ENCODE data around the gene SKP1.

Gene SKP1

DNA sequence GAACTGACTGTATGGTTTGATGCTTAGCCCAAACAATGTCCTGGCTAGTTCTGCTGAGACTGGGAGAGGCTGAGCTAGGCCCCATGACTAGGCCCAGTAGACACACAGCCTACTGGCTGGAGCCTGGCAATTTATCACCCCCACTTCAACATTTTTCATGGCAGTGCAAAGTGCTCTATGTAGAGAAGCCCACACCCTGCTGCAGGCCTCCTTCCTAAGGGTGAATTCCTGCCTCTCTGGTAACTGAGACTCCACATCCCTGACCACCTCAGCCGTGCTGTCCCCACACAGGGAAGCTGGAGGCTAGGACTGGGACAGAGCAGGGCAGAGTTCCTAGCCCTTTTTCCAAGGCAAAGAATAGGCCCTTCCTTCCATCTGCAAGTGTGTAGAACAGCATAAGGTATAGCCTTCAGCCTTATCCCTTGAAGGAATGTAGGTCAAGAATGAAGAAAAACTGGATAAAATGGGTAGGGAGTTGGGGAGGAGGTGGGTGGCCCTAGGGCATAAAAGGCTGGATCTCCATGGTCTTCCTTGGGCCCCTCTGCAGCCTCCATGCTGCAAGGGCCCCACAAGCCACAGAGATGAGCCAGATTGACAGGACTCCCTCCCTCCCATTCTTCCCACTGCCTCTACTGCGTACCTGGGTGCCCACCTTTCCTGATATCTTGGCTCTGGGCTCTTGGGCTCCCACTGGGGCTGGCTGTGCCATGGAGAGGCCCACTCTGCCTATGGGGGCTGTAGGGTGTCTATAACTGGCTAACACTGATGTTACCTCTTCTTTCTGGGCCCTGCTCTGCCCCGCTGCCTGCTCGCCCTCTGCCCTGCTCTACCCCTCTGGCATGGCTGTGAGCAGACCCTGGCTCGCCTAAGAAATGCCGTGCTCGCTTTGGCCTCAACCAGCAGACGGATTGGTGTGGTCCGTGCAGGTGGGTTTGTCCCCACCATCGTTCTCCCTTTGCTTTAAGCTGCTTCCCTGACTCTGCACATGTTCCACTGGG is 32.5 kb downstream of the SKP1 start:
- DNase-seq, result no peak

DNA sequence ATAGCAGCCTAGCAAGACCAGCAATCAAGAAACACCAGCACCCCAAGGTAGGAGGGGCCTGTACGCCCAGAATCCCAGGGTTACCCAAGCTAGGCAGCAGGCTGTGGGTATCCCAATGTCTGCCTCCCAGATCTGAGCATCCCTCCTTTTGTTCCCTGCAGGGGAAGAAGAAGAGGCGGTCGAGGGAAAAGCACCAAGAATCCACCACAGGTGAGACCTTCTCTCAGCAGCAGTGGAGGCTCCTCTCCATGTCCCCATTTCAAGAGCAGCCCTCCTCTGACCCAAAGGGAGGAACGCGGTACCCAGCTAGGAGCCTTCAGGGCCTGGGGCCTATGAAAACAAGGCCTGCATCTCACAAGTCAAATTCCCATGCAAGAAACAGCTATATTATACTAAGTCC is 33.3 kb downstream of the SKP1 start:
- no peak for DNase-seq

DNA sequence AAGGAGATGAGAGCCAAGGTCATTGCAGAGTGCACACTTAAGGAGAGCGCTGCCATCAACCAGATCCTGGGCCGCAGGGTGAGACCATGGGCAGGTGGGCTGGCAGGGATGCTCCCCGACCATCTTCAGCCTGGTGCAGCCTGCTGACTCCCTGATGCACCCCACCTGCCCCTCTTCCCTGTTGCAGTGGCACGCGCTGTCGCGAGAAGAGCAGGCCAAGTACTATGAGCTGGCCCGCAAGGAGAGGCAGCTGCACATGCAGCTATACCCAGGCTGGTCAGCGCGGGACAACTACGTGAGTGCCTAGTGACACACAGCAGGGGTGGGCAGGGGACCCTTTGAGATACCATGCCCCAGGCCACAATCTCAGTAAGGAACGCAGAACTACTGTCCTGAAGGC is 33.9 kb downstream of the SKP1 start:
- no peak for DNase-seq

DNA sequence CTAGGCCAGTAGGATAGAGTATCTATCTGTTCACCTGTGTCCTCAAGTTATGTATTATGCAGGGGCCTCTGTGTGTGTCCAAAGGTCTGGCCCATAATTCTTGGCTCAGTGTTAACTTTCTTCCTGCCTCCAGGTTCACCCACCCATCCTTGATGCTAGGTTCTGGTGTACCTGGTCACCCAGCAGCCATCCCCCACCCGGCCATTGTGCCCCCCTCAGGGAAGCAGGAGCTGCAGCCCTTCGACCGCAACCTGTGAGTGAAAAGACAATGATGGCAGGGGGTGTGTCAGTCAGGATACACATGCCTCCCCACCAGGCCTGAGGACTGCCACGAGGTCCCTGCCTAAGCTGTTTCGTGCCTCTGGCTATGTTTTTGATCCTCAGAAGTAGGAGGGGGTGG is 34.7 kb downstream of the SKP1 start:
- DNase-seq, result no peak

DNA sequence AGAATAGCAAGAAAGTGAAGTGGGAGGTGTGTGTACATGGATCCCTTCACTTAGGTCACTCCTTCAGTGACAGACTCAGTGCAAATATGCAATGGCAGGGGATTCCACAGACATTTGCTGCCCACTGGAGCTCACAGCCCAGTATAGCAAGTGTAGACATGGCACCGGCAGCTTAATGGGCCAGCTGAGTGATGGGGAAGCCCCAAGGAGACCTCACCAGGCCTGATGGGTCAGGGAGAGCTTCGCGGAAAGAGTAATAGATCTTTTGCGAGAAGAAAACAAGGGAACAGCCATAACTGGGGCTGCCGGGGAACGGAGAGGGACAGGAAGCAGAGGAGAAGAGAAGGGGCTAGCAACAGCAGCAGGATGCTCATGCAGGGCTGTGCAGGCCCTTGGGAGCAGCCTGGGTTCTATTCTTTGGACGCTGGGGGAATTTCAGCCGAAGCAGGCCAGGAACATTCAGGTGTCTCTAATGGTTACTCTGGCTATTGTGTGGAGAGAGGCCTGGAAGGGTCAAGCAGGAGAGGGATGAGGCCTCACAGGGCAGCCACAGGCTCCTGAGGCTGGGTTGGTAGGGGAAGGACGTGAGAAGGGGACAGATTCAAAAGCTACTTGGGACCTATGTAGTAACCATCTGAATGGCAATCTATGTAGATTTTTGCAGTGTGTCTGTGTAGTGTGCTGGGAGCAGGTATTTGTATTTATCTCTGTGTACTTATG is 35.3 kb downstream of the SKP1 start:
- no peak for DNase-seq

DNA sequence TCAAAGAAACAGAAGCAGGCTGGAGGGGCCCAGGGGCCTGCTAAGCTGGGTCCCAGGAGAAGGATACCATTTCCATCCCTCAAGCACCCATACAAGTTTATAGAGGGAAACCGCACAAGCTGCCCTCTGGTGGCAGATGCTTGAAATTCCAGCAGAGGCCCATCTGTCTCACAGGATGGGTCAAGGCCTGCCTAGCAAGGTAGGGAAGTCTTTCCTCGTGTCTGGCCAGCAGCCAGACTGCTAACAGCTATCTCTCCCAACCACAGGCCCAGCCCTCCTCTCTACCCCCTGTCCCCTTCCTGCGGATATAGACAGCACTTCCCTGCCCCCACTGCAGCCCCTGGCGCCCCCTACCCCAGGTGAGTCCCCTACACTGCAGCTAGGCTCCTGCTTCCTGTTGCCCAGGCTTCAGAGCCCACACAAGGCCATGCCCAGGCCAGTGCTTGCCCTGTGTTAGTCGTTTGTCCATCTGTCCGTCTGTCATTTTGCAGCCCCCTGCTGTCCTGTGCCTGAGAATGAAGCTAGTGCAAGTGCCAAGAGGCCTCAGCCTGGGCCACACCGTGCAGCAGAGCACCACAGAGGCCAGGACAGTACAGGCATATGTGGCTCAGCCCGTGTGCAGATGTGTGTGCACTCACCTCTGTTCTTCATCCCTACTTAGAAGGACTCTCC is 36.1 kb downstream of the SKP1 start:
- peak in 19 of 51 donors; percentile 19 to 72 (median 46) for DNase-seq

DNA sequence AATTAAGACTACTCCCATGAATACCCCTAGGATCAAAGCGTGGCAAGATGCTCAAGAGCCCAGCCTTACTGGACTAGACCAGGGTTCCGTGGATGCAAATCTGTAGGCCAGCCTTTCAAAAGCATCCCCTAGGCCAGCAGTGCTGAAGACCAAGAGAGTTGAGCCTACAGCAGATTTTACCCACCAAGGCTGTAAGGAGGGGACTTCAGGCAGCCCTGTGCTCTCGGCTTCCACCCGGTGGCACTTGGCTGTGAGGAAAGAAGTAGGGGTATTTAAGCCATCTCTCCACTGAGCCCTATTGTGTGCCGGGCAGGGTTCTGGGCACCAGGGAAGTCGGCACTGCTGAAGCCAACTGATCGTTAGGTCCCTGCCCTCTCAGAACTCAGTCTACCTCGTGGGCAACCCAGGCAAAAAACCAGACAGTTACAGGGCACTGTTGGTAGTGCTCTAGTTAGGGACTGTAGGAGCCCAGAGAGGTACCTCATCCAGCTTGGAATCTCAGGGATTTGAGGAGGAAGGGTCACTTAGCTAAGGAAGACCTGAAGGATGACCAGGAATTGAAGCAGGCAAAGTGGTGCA is 36.8 kb downstream of the SKP1 start:
- DNase-seq, result no peak

DNA sequence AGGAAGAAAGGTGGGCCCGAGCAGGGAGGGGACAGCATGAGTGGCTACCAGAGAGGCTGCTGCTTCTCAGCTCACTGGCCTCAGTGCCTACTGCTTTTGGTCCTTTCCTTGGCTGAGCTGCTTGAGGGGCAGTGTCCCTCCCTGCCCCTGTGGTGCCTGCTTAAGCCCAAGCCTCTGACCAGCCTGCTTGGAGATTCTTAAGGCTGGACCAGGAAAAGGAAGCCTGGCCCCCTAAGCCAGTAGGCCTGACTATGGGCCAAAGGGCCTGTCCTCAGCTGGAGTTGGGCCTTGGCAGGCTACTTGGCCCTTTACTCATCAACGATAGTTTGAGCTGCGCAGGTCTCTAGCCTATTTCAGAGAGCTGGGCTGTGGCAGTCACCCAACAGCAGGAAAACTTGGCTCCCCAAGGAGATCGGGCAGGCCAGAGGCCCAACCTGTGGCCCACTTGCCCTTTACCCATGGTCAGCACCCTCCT is 37.3 kb downstream of the SKP1 start:
- DNase-seq, result peak in 5 of 51 donors; percentile 26 to 41 (median 33)

DNA sequence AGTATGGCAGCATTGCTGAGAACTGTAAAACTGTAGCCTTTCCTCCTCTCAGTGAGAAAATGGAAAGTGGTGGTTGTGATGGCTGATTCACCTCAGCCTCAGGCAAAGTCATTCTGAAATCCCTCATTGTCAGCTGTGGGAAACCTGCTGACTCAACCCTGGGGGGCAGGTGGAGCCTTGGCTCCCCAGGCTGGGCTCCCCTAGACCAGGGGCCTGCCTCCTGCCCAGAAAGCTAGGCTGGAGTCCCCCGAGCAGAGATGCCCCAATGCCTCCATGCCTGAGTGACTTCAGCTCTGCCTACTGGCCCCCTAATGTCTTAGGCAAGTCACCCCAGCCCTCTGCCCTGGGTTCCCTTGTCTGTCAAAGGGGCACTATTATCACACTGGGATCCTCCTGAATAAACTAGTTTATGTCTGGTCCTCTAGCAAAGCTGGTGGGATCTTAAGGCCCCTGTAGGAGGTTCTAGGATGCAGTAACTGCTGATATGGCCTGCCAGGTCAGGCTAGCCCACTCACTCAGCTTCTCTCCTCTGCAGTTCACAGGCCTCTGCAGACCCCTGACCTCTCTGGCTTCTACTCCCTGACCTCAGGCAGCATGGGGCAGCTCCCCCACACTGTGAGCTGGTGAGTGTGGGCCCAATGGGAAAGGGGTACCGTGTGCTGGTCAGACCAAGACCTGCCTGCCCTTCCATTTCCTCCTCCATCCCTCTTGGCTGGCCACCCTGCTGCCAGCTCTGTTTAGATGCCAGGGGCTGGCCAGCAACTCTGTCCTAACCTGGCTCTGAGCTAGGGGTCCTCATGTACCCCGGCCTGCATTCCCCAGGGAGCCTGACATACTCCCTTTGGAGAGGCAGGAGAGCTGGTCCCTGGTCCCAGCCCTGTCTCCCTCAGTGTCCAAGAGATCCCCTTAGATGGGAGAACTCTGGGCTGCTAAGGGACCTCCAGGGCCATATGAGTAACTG is 38.1 kb downstream of the SKP1 start:
- DNase-seq, result peak in 1 of 51 donors; percentile 47

DNA sequence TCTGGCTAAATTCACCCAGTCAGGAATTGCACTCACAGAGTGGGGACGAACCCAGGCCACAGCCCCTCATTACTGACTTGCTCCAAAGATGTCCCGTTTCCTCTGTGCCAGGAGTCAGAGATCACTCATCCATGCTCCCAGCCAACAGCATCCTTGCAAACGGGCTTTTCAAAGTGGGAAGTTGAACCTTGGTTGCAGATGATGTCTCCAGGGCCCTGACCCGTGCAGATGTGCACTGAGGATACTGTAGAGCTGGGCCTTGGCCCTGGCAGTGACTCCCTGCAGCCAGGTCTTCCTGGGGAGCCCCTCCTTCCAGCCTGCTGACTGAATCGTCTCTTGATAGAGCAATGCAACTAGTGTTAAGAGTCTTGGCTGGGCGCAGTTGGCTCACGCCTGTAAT is 40.0 kb downstream of the SKP1 start:
- no peak for DNase-seq

DNA sequence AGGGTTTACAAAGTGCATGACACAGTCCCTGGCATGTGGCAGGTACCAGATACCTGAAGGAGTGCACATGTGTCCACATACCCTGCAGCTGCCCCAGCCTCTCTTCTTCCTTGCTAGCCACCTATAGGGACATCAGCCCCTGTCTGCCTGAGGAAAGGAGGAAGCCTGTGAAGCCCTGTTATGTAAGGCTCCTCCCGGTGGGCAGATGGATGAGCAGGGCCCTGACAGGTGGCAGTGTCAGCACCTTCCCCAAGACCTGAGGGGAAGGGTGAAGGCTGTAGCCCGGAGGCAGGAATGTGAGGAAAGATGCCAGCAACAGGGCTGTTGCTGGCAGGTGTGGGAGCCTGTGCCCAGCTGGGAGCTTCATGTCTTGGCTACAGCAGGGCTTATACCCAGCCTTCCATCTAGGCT is 40.5 kb downstream of the SKP1 start:
- no peak for DNase-seq

DNA sequence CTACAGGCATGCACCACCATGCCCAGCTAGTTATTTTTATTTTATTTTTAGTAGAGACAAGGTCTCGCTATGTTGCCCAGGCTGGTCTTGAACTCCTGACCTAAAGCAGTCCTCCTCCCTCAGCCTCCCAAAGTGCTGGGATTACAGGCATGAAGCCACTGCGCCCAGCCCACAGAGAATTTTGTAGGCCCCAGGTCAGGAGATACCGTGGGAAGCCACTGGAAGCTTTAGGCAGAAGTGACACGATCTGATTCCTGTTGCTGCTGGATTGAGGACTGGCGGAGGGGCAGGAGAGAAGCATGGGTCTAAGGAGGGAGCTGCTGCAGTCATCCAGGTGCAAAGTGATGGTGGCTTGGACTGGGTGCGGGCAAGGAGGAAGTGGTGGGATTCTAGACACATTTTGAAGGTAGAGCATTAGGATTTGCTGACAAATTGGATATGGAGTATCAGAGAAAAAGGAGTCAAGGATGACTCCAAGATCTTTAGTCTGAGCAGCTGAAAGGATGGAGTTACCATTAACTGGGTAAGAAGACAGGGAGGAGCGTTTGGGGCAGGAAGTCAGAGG is 41.6 kb downstream of the SKP1 start:
- no peak for DNase-seq

DNA sequence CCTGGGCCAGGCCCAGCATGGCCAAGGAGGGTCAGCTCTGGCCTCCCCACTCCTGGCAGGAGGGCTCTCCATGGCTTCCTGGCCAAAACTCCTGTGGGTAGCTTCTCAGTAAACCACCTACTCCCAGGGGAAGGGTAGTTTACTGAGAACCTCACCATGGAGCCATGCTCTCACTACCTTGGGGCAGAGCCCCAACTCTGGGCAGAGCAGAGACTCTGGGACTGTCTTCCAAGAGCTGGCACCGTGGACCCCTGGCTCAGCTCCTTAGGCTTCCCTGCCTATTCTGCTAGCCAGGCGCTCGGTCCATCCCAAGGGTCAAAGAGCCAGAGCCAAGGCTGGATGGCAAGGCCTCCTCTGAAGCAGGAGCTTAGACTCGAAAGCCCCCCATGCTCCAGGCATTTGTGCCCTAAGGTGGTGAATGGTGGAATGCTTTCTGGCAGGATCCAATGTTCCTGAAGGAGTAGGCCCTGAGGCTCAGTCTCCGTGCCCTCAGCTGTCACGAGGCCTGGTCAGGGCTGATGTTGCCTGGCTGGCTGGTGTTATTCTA is 42.7 kb downstream of the SKP1 start:
- DNase-seq, result no peak

DNA sequence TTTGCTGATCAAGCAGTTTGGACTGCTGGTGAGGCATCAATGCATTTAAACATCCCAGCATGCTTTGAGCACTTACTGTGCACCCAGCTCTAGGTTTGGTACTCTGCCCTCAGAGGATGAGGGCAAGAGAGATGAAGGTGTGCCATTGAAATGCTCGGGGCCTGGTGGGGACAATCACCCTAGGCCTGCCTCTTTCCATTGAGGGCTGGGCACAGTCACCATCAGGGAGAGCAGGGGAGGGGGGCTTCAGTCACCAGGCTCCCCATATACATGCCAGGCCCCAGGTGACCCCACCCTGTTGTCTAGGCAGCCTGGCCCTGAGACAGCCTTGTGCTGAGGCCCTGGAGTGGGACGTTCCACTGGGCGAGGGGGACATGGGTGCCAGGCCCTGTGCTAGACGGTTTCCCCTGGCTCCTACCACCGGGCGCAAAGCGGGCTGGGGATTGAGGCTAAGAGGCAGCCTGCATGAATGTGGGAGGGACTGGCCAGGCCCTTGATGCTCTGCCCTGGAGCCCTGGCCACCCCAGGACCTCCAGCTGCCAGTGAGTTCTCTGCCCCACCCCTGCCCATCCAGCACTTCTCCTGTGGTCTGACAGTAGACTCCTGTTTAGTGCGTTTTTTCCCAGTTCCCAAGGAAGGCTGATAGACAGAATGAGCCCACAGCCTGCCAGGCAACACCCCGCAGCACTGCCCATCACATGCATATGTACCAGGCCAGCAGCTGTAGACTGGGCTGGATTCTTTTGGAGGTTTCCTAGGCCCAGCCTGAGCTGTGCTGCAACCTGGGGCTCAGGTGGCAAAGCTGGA is 43.4 kb downstream of the SKP1 start:
- no peak for DNase-seq

DNA sequence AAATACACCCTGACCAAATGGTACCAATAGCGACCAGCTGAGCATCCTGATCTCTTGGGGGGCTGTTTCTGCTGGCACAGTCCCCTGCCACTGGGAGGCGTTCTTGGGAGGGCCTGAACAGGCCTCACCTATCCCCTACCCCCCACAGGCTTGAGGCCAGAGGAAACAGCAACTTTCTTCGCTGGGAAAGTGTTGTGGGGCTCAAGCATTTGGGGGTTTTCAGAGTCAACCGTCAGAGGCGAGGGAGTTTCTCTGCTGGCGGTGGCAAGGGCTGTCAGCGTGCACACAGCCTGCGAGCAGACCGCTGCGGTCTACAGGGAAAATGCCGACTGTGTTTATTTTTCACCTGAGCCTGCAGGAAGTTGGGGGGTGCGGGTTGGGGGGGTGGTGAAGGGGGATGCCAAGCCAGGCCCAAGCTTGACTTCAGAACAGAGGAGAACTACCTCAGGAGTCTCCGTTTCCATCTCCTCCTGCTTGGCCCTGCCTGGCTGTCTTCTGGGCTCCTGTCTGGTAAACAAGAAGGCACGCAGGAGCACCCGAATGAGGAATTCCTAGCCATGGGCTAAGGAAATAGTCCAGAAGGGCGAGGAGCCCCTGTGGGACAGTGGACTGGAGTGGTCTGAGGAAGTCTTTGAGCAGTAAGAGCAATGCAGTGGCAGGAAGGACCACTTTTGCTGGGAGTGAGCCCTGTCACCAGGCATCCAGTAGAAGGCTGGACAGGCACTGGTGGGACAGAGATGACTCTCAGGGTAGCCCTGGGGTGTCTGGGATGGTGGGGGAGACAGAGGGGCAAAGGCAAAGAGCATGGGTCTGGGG is 44.2 kb downstream of the SKP1 start:
- DNase-seq, result no peak

DNA sequence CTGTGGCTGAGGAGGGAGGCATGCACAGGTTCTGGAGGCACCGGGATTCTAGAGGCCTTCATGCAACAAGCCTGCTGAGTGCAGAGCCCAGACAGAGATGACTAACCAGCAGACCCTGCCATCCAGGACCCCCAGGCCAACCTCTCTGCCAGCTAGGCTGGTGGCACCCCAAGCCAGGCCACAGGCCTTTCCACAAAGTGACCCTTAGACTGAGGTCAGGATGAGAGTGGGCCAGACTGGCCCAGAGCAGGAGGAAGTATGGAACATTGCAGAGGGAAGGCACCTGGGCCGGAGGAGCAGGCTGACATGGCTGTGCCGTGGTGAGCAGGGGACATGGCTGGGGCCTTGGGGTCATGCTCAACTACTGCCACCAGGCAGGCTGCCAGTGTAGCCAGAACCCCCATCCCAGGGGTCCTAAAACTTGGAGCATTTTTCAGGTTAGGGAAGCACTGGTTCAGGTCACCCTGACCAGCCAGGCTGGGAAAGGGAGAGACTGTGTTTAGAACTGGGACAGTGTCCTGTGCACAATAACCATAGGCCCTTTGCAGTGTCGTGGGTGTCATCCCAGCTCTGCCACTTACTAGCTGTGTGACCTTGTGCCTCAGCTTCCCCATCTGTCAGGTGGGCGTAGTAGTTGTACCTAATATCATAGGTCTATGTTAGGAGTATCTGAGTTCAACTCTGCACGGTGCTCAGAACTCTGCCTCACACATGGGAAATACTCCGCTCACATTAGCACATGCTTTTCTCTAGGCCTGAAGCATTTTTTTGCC is 45.0 kb downstream of the SKP1 start:
- no peak for DNase-seq

DNA sequence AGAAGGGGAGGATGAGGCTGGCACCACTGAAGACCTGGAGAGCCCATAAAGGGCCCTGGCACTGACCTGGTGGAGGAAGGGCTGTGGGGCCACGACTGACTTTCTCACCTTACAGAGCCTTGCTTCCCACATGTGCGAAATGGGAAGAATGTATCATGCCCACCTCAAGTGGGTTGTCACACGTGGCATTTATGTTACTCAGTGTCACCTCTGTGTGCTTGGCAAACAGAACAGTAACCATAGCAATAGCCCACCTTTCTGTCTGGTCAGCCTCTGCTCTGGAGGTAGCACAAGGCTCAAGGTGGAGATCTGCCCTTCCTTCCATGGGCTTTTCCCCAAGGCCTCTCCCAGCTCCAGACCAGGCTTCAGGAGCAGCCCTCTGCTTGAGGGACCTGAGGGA is 45.6 kb downstream of the SKP1 start:
- DNase-seq, result no peak

Measured in hypothalamus (tissue), 51 donors.